Activated gamma-delta T cell treated with Interleukin-2 at 50 U/mL for 16 hours (primary cell): ENCODE data around the gene LRP5.
"Not testable (repeated sequence)": the region's sequence is repeated elsewhere in the genome, so short reads cannot be mapped to it uniquely, and the experiment has no call there.

Source experiments
- DNase-seq: peaks from one replicate; pipeline ENCODE4 v3.0.0-alpha.2; 2020

Gene LRP5

DNA sequence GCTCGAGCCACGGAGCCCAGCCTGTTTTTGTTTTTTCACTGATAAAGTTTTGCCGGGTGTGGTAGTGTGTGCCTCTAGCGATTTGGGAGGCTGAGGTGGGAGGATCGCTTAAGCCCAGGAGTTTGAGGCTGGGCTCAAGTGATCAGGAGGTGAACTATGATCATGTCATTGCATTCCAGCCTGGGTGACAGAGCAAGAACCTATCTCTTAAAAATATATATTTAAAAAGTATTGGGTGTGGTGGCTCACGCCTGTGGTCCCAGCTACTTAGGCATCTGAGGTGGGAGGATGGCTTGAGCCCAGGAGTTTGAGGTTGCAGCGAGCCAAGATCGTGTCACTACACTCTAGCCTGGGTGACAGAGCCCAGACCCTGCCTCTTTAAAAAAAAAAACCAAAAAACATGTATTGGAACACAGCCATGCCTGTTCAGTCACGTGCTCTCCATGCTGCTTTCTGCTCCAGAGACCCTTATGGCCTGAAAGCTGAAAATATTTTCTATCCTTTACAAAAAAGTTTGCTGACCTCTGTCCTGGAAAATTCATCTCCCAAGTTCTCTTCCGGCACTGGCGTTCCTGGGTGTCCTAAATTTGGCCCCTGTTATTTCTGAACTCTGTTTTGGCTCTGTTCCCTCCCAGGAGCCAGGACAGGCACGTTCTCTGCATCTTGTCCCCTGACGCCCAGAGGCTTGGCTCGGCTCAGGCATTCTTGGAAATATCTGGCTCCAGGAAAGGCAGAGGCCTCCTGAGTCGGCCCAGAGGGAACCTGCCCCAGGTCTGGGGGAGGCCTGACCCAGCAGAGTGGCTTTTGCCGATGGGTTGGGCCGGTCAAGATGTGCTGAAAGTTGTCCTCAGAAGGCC, 86.8 kb downstream of the LRP5 start:
- DNase-seq, result no peak

DNA sequence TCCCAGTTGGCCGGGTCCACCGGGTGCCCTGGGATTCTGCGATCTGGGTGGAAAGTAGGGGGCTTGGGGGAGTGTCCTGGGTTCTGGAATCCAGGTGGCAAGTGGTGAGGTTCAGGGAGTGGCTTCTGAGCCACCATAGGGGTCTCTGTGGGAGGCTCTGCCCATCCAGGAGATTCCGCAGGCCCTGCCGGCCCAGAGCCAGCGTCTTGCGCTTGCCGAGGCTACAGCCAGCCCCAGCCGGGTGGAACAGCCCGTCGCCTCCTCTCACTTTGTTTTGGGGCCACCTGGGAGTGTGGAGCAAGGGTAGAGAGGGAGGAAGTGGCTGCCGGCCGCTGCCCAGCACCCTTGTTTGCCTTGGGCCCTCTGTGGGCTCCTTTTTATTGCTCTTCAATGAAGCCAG, 87.5 kb downstream of the LRP5 start:
- DNase-seq, result no peak

DNA sequence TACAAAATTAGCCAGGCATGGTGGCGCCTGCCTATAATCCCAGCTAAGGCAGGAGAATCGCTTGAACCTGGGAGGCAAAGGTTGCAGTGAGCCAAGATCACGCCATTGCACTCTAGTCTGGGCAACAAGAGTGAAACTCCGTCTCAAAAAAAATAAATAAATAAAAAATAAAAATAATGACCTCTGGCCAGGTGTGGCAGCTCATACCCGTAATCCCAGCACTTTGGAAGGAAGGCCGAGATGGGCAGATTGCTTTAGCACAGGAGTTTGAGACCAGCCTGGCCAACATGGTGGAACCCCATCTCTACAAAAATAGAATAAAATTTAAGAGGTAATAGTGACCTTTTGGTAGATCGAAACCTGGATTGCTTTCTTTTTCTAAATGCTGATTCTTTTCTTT, 88.2 kb downstream of the LRP5 start:
- not testable (repeated sequence) for DNase-seq

DNA sequence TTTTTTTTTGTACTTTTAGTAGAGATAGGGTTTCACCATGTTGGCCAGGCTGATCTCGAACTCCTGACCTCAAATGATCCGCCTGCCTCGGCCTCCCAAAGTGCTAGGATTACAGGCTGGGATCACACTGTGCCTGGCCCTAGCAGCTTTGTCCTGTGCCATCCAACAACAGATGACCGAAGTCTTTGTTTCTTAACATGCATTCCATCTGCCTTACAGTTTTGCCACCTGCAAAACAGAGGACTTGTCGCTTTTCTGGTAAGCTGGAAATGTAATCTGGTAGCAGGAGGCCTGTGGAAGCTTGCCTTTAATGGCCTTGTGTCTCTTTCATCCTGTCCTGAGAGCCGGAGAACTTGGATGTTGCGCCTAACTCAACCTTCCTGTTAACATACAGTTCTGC, 89.5 kb downstream of the LRP5 start:
- DNase-seq, result no peak

DNA sequence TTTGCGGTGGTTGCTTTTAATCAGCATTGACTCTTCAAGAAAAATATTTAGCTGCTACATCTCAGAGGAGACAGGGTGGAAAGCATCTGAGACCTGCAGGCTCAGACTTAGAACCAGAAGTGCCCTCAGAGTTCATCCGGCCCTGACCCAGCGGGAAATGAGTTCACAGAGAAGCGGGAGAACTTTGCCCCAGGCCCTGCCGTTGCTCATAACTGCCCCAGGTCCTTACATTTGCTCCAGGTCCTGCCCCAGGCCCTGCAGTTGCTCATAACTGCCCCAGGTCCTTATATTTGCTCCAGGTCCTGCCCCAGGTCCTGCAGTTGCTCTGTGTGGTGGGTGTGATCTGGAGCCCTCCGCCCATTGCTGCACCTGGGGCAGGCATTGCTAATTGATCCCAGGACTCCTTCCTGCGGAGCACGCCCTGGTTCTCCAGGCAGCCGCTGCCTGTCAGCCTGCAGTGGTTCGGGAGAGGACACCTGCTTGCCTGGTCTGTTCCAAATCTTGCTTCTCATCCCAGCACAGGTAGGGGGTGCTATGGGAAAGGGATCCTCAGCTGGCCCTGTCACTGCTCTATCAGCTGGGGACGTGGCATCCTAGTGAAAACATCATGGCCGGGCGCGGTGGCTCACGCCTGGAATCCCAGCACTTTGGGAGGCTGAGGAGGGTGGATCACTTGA, 90.1 kb downstream of the LRP5 start:
- DNase-seq, result no peak

DNA sequence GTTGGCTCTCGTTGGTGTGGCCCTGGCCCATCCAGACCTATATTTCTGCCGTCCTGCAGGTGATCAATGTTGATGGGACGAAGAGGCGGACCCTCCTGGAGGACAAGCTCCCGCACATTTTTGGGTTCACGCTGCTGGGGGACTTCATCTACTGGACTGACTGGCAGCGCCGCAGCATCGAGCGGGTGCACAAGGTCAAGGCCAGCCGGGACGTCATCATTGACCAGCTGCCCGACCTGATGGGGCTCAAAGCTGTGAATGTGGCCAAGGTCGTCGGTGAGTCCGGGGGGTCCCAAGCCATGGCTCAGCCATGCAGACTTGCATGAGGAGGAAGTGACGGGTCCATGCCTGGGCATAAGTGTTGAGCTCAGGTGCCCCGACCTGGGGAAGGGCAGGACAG, 91.0 kb downstream of the LRP5 start:
- DNase-seq, result no peak

DNA sequence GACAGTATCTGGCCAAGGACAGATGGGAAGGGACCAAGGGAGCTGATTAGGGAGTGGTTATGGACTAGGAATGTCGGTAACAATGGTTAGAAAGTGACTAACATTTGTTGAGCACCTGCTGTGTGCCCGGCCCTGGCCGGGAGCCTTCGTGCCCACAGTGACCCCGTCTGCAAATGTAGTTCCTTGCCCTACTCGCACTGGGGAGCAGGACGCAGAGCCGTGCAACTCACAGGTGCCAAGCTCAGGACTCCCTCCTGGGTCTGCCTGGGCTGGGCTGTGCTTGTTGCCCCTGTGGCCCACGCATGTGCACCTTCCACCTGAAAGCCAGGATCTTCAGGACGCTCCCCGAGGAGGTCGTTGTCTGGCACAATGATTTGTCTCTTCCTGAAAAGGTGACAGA, 91.4 kb downstream of the LRP5 start:
- DNase-seq, result no peak

DNA sequence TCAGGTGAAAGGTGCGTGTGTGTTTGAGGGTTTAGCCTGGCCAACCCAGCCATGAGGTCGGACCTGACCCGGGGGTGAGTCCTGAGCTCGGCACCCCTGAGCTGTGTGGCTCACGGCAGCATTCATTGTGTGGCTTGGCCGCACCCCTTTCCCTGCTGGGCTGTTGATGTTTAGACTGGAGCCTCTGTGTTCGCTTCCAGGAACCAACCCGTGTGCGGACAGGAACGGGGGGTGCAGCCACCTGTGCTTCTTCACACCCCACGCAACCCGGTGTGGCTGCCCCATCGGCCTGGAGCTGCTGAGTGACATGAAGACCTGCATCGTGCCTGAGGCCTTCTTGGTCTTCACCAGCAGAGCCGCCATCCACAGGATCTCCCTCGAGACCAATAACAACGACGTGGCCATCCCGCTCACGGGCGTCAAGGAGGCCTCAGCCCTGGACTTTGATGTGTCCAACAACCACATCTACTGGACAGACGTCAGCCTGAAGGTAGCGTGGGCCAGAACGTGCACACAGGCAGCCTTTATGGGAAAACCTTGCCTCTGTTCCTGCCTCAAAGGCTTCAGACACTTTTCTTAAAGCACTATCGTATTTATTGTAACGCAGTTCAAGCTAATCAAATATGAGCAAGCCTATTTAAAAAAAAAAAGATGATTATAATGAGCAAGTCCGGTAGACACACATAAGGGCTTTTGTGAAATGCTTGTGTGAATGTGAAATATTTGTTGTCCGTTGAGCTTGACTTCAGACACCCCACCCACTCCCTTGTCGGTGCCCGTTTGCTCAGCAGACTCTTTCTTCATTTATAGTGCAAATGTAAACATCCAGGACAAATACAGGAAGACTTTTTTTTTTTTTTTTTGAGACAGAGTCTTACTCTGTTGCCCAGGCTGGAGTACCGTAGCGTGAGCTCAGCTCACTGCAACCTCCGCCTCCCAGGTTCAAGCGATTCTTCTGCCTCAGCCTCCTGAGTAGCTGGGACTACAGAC, 94.2 kb downstream of the LRP5 start:
- DNase-seq, result no peak

DNA sequence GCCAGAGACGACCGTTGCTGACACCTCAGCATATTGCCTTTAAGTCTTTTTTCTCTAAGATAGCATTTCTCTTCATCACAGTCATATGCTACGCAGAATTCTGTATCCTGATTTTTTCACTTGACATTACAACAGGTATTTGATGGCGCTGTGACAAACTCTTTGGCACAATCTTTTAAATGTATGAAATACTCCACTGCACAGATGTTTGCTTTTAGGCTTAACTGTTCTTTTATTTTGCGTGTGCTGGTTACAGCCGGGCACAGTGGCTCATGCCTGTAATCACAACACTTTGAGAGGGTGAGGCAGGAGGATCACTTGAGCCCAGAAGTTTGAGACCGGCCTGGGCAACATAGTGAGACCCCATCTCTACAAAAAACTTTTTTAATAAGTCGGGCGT, 96.1 kb downstream of the LRP5 start:
- DNase-seq, result no peak

DNA sequence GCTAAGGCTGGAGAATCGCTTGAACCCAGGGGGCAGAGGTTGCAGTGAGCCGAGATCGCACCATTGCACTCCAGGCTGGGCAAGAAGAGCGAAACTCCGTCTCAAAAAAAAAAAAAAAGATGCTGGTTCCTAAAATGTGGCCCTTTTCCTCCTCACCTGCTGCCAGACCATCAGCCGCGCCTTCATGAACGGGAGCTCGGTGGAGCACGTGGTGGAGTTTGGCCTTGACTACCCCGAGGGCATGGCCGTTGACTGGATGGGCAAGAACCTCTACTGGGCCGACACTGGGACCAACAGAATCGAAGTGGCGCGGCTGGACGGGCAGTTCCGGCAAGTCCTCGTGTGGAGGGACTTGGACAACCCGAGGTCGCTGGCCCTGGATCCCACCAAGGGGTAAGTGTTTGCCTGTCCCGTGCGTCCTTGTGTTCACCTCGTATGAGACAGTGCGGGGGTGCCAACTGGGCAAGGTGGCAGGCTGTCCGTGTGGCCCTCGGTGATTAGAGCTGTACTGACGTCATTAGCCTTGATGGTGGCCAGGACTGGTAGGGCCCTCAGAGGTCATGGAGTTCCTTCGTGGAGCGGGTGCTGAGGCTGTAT, 97.5 kb downstream of the LRP5 start:
- DNase-seq, result no peak

DNA sequence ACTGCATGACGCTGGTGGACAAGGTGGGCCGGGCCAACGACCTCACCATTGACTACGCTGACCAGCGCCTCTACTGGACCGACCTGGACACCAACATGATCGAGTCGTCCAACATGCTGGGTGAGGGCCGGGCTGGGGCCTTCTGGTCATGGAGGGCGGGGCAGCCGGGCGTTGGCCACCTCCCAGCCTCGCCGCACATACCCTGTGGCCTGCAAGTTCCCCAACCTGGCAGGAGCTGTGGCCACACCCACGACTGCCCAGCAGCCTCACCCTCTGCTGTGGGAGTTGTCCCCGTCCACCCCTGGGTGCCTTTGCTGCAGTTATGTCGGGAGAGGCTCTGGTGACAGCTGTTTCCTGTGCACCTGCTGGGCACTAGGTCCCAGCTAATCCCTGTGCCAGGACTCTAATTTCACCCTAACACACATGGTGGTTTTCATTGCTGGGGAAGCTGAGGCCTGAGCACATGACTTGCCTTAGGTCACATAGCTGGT, 99.2 kb downstream of the LRP5 start:
- DNase-seq, result no peak

DNA sequence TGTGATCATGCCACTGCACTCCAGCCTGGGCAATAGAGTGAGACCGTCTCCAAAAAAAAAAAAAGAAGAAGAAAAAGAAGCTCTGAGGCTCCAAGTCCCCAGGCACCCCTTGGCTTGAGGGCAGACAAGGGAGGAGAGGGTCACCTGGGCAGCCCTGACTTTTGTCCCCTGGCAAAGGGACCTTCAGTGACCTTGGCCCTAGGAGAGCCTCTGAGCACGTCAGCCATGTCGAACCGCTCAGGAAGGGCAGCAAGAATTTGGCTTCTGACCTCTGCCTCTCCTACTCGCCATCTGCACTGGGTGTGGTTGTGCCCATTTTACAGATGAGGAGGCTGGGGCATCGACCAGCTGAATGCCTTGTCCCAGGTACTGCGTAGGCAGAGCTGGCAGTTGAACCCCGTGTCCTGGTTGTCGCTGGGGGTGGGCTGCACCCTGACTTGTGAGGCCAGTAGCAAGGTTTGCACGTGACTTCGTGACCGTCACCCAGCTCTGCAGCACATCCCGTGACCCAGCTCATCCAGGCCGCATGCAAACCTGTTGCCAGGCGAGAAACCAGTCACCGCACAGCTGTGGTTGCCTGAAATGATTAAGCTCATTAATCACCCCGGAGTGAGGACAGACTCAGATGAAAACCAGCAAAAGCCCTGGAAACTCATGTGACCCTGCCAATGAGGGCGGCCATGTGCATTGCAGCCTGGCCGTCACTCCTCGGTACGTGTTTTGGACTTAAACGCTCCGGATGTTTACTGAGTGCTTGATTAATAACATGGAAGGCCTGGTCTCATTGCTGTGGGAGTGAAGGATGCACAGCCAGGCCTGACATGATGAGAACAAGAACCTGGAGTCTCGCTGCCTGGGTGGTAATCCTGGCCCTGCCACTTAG, 100.4 kb downstream of the LRP5 start:
- DNase-seq, result no peak

DNA sequence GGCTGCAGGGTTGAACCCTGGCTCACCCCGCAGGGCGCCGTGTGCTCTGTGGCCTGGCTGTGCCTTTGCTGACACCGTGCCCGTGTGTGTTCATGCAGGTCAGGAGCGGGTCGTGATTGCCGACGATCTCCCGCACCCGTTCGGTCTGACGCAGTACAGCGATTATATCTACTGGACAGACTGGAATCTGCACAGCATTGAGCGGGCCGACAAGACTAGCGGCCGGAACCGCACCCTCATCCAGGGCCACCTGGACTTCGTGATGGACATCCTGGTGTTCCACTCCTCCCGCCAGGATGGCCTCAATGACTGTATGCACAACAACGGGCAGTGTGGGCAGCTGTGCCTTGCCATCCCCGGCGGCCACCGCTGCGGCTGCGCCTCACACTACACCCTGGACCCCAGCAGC, 101.2 kb downstream of the LRP5 start:
- no peak for DNase-seq

DNA sequence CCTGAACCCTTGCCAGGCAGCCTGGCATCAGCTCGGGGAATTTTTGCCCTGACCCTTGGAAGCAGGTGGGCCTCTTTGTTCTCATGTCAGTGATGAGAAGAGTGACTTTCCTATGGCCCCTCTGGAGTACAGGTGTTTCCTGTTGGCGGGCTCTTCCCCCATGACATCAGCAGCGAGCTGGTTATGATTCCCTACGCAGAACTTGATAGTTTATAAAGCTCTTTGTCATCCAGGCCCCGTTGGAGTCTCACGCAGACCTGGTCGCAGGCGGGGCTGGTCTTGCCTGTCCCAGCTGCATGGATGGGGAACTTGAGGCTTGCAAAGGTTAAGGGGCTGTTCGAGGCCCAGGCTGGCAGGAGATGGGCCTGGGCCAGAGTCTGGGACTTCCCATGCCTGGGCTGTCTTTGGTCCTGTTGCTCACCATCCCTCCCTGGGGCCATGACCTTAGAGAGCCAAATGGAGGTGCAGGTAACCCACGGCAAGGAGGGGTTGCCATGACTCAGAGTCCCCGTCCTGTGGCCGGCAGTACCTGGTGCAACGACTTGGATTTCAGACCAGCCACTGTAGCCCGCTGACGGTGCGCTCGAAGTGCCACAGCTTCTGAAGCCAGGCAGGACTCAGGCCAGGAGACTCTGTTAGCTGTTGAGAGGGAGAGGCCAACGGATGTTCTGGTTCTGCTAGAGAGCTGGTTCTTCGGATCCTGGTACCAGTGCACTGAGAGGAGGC, 102.3 kb downstream of the LRP5 start:
- no peak for DNase-seq

DNA sequence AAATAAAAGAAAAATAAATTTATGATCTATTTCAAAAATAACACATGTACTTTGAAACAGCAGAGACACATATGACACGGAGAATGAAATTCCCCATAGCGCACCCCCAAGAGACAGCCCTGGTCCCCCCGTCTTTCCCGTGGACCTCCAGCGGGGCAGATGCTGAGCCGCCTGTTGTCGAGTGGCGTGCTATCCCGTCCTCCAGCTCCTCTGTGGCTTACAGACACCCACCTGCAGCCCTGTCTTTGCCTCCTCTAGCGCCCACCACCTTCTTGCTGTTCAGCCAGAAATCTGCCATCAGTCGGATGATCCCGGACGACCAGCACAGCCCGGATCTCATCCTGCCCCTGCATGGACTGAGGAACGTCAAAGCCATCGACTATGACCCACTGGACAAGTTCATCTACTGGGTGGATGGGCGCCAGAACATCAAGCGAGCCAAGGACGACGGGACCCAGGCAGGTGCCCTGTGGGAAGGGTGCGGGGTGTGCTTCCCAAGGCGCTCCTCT, 103.7 kb downstream of the LRP5 start:
- no peak for DNase-seq

DNA sequence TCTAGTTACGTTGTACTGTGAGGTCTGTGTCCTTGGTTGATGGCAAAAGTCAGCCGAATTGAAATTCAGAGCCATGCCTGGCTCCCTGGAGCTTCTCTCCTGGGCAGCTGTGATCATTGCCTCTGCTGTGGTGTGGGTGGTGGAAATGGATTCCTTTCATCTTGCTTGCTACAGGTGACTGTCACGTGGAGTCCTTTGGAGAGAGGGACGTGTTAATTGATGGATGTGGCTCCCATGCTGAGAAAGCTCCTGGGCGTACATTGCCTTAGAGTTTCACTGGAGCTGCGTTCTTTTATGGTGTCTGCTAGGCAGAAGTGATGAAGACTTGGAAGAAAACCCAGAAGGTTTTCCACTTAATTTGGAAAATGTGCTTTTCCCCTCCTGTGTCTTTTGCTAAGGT, 106.3 kb downstream of the LRP5 start:
- no peak for DNase-seq

DNA sequence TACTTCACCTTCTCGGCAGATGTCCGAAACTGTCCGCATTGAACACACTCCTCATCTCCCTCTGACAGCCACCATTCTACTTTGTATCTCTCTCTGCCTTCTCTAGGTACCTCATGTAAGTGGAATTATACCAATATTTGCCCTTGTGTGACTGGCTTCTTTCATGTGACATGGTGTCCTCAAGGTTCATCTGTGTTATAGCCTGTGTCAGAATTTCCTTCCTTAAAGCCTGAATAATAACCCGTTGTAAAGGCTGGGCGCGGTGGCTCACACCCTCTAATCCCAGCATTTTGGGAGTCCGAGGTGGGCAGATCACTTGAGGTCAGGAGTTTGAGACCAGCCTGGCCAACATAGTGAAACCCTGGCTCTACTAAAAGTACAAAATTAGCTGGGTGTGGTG, 107.8 kb downstream of the LRP5 start:
- DNase-seq, result no peak

DNA sequence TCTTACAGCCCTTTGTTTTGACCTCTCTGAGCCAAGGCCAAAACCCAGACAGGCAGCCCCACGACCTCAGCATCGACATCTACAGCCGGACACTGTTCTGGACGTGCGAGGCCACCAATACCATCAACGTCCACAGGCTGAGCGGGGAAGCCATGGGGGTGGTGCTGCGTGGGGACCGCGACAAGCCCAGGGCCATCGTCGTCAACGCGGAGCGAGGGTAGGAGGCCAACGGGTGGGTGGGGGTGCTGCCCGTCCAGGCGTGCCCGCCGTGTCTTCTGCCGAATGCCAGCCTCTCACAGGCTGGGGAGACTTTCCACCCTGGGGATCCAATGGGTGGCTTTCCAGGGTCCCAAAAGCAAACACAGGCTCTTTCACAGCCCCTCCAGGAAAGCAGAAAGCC, 111.1 kb downstream of the LRP5 start:
- no peak for DNase-seq

DNA sequence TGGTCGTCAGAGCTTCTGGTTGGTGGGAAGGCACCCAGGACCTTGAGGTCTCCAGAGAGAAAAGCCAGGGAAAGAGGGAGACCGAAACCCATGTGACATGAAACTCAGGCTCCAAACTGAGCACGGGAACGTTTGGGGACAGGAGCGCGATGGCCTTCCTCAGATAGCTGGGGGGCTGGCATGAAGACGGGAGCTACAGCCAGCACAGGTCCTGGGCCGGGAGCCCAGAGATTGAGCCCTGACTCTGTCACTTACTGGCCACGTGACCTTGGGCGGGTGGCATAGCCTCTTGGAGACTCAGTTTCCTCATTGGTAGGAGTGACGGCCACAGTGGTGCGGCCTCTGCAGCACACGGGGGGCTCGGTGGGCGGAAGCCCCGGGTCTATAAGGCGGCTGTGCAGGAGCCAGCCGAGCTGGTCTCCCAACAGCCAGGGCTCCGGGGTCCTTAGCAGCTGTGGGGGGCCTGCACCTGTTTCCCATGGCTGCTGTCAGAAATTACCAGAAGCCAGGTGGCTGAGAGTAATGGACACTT, 111.8 kb downstream of the LRP5 start:
- DNase-seq, result no peak
